ENCODE data around the gene NUDT14. TPM values are rescaled to one million over a fixed set of nuclear protein-coding genes. Genes with fewer than 3 reads are reported as not detected.

The NUDT14 gene
- total and polyA plus RNA-seq, 2 of the 4 experiments (the other 2 are of a cell fraction): 5.6 to 9.3 TPM

DNA sequence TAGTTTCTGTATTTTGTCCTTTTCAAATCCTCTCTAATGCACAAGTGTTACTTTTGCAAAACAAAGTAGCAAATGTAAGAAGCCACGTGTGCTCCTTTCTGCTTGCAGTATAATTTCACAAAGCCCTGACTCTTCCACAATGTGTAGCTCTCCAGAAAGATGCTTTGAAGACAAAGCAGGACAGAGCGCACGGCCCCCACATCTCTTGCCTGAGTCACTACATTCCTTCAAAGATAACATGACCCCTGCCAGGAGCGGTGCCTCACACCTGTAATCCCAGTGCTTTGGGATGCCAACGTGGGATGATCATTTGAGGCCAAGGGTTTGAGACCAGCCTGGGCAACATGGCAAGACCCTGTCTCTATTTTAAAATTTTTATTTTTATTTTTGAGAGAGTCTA, 53.1 kb downstream of the NUDT14 start:
- Histone ChIP-seq H2BK120ac (ENCODE audit: low read depth, low read length) (no peak overlapping the region), H3K79me1 (ENCODE audit: low read depth in 1 of 2, low read length in 2 of 2) (no peaks in the 10 kb centered on the region), H3K18ac (ENCODE audit: low read depth, low read length) (no peak overlapping the region), H2AK5ac (ENCODE audit: low read depth, low read length) (no peak overlapping the region), H3K56ac (ENCODE audit: extremely low read depth, insufficient read depth, low read length) (no peak overlapping the region), H3K4me3 (ENCODE audit: insufficient read depth, low read depth, low read length) (no peak overlapping the region), H4K91ac (ENCODE audit: insufficient read depth, low read depth, low read length) (no peak overlapping the region), H3K23ac (ENCODE audit: low read depth, low read length) (no peak overlapping the region), H3K4ac (ENCODE audit: low read depth, low read length) (no peak overlapping the region), H2BK15ac (ENCODE audit: low read depth, low read length) (no peak overlapping the region), H3K27me3 (ENCODE audit: control insufficient read depth, insufficient read depth, low read length) (peaks cover 41% of the 10 kb centered on the region), H3K27ac (ENCODE audit: insufficient read depth, low read length) (no peak overlapping the region), H4K20me1 (ENCODE audit: insufficient read depth, low read length) (no peaks in the 10 kb centered on the region), H3K36me3 (ENCODE audit: control insufficient read depth, insufficient read depth, low read length) (no peaks in the 10 kb centered on the region), H4K5ac (ENCODE audit: low read depth, low read length) (no peak overlapping the region), H3K4me1 (ENCODE audit: control insufficient read depth, insufficient read depth, low read length) (no peaks in the 10 kb centered on the region), H3K9ac (ENCODE audit: low read depth, low read length) (no peak overlapping the region), H4K8ac (ENCODE audit: low read depth in 2 of 2, low read length in 2 of 2) (no peak overlapping the region), H2BK5ac (ENCODE audit: low read depth, low read length, poor library complexity, severe bottlenecking) (no peak overlapping the region), H3K4me2 (ENCODE audit: low read depth, low read length) (no peak overlapping the region), H3K9me1 (ENCODE audit: insufficient read depth, low read length) (no peaks in the 10 kb centered on the region), H2AFZ (replicated peaks; ENCODE audit: low read length, poor library complexity) (no peak overlapping the region), H3K9me3 (ENCODE audit: control insufficient read depth, insufficient read depth, low read length) (peaks cover 8% of the 10 kb centered on the region), H3K14ac (replicated peaks; ENCODE audit: low read depth, low read length) (no peak overlapping the region), H2AK9ac (replicated peaks; ENCODE audit: low read depth, low read length, poor library complexity) (no peak overlapping the region), H2BK20ac (ENCODE audit: low read depth, low read length) (no peak overlapping the region)
- TF ChIP-seq NFE2L2 (IDR thresholded peaks at IDR 0.05; ENCODE audit: low read depth, low read length): no peak
- no peak for TF ChIP-seq CHD1 (IDR thresholded peaks at IDR 0.05; ENCODE audit: low read depth, low read length)
- WGBS, 2 experiments (ENCODE audit: extremely low coverage in 2 of 2, insufficient read length in 1 of 2): 67% methylated on average over 3 of the region's 5 CpGs; no CpG with 5 or more reads in 1 of the 2 experiments
- dilution Hi-C loops (cut with HindIII; ENCODE audit: low sequenced_read_pairs, unreplicated experiment): no loop called here
- no peak for ATAC-seq (ENCODE audit: low read depth)
- no TSS peak for BruUV-seq (replicated peaks)
- intact Hi-C loops (cut with micrococcal nuclease): no loop called here
- no peak for DNase-seq
- ChIA-PET CTCF (no interaction called here), POLR2A (ENCODE audit: unreplicated experiment) (no interaction called here)
- in situ Hi-C loops (cut with MboI; ENCODE audit: low sequenced_read_pairs): no loop called here
